Measurements from ENCODE around the gene MAD1L1.

The MAD1L1 gene

DNA sequence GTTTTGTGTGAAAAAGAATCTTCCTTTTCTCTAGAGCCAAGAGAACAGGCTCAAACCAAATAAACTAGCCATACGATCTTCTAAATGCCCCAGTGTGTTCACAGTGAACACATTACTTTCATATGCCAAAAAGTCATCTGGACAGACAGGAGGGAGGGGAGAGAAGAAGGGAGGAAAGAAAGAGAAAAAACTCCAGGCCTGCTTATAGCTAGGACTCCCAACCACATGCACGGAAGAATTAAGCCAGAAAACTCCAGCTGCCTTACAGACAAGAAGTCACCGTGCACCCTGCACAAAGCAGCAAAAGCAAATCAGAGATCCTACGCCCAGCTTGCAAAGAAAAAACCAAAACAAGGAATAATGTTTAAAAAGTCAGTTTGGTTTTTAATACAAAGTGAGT is 47.2 kb upstream of the MAD1L1 start:
- no peak overlapping the region for H4K8ac ChIP-seq (ENCODE audit: low read length)
- H3K18ac ChIP-seq (ENCODE audit: low read depth in 1 of 2, low read length in 2 of 2), result no peak overlapping the region
- H3K27ac ChIP-seq (ENCODE audit: low read length, poor library complexity, severe bottlenecking), result no peak overlapping the region
- H3K14ac ChIP-seq (ENCODE audit: low read length in 2 of 2), result no peak overlapping the region
- WGBS, result 94% methylated on average over 2 of the region's 4 CpGs
- H2BK5ac ChIP-seq (ENCODE audit: low read depth, low read length, poor library complexity, severe bottlenecking), result no peak overlapping the region
- peaks cover 30% of the 10 kb centered on the region for H3K79me1 ChIP-seq (replicated peaks; ENCODE audit: low read length, poor library complexity, severe bottlenecking)
- H2AK5ac ChIP-seq (ENCODE audit: low read length, severe bottlenecking), result no peak overlapping the region
- no peak overlapping the region for H3K4me2 ChIP-seq (ENCODE audit: low read length, poor library complexity, severe bottlenecking)
- no peak overlapping the region for H3K4ac ChIP-seq (ENCODE audit: low read depth in 1 of 2, low read length in 2 of 2)
- no peaks in the 10 kb centered on the region for H3K9me3 ChIP-seq (ENCODE audit: control insufficient read depth, low read length)
- H3K36me3 ChIP-seq (ENCODE audit: control insufficient read depth in 1 of 2, insufficient read depth in 2 of 2, low read depth in 1 of 2, low read length in 2 of 2), result peaks cover 14 to 32% of the 10 kb centered on the region in 2 experiments
- no peak overlapping the region for H3K23ac ChIP-seq (ENCODE audit: low read length in 2 of 2)
- no peaks in the 10 kb centered on the region for H3K27me3 ChIP-seq (ENCODE audit: control insufficient read depth in 1 of 2, insufficient read depth in 1 of 2, low read length in 2 of 2)
- DNase-seq, result no peak
- peaks cover 6% of the 10 kb centered on the region for H3K4me1 ChIP-seq (ENCODE audit: control insufficient read depth, insufficient read depth, low read depth, low read length)
- H2AFZ ChIP-seq (ENCODE audit: low read depth, low read length), result no peak overlapping the region
- H2BK15ac ChIP-seq (ENCODE audit: low read depth, poor library complexity, severe bottlenecking), result no peak overlapping the region
- no peak overlapping the region for H4K91ac ChIP-seq (ENCODE audit: low read length)
- H2BK12ac ChIP-seq (ENCODE audit: low read length in 2 of 2), result no peak overlapping the region
- no peak overlapping the region for H2BK120ac ChIP-seq (ENCODE audit: low read depth, low read length)
- H3K4me3 ChIP-seq (ENCODE audit: insufficient read depth in 1 of 2, low read depth in 1 of 2, low read length in 2 of 2), result no peak overlapping the region
- H3K9ac ChIP-seq (ENCODE audit: low read length), result no peak overlapping the region

DNA sequence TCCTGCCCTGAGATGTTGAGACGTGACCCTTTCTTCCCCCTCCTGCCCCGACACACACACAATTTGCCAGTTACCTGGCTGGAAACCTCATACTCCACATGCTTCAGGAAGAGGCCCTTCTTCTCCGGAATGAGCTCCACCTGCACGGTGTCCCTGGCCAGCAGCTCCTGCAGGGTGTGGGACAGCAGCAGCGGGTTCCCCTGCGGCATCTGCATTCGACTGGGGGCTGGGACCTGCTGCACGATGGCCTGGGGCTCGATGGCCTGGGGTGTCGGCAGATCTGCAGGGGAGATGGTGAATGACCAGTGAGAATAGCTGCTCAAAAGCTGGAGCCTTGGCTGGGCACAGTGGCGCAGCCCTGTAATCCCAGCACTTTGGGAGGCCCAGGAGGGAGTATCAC is 45.3 kb upstream of the MAD1L1 start:
- Histone ChIP-seq H4K91ac (ENCODE audit: low read length) (no peak overlapping the region), H3K4me1 (ENCODE audit: control insufficient read depth, insufficient read depth, low read depth, low read length) (peaks cover under 1% of the 10 kb centered on the region), H2BK5ac (ENCODE audit: low read depth, low read length, poor library complexity, severe bottlenecking) (no peak overlapping the region), H3K9me3 (ENCODE audit: control insufficient read depth, low read length) (no peaks in the 10 kb centered on the region), H2BK12ac (ENCODE audit: low read length in 2 of 2) (no peak overlapping the region), H3K36me3 (ENCODE audit: control insufficient read depth in 1 of 2, insufficient read depth in 2 of 2, low read depth in 1 of 2, low read length in 2 of 2) (peaks cover 26 to 40% of the 10 kb centered on the region in 2 experiments), H2BK120ac (ENCODE audit: low read depth, low read length) (no peak overlapping the region), H2AK5ac (ENCODE audit: low read length, severe bottlenecking) (no peak overlapping the region), H3K9ac (ENCODE audit: low read length) (no peak overlapping the region), H2AFZ (ENCODE audit: low read depth, low read length) (no peak overlapping the region), H3K23ac (ENCODE audit: low read length in 2 of 2) (no peak overlapping the region), H3K18ac (ENCODE audit: low read depth in 1 of 2, low read length in 2 of 2) (no peak overlapping the region), H3K27me3 (ENCODE audit: control insufficient read depth in 1 of 2, insufficient read depth in 1 of 2, low read length in 2 of 2) (no peaks in the 10 kb centered on the region), H4K8ac (ENCODE audit: low read length) (no peak overlapping the region), H3K4me3 (ENCODE audit: insufficient read depth in 1 of 2, low read depth in 1 of 2, low read length in 2 of 2) (no peak overlapping the region), H3K4me2 (ENCODE audit: low read length, poor library complexity, severe bottlenecking) (no peak overlapping the region), H2BK15ac (ENCODE audit: low read depth, poor library complexity, severe bottlenecking) (no peak overlapping the region), H3K4ac (ENCODE audit: low read depth in 1 of 2, low read length in 2 of 2) (no peak overlapping the region), H3K27ac (ENCODE audit: low read length, poor library complexity, severe bottlenecking) (no peak overlapping the region), H3K79me1 (replicated peaks; ENCODE audit: low read length, poor library complexity, severe bottlenecking) (peaks cover 22% of the 10 kb centered on the region), H3K14ac (ENCODE audit: low read length in 2 of 2) (no peak overlapping the region)
- 96% methylated on average over 11 of the region's 11 CpGs for whole genome bisulfite sequencing
- no peak for DNase-seq

DNA sequence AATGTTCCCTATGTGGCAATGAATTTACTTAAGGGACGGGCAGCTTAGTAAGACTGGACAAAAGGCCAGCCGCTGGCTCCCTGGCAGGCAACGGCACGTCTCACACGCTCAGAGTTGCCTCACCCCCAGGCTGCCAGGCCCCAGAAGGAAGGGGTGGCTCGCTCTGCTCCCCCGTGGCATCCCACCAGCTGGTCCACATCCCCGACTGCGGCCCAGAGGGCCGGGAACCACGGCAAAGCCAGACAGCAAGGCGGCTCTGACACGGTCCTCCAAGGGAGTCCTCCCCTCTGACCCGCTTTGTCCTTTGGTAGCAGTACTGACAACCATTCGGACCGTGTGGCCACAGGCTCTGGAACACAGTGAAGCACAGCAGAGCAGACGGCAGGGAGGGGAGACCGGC is 43.4 kb upstream of the MAD1L1 start:
- Histone ChIP-seq H2BK12ac (ENCODE audit: low read length in 2 of 2) (no peak overlapping the region), H3K79me1 (replicated peaks; ENCODE audit: low read length, poor library complexity, severe bottlenecking) (peaks cover 17% of the 10 kb centered on the region), H4K8ac (ENCODE audit: low read length) (no peak overlapping the region), H3K4me1 (ENCODE audit: control insufficient read depth, insufficient read depth, low read depth, low read length) (no peaks in the 10 kb centered on the region), H3K18ac (ENCODE audit: low read depth in 1 of 2, low read length in 2 of 2) (no peak overlapping the region), H2BK15ac (ENCODE audit: low read depth, poor library complexity, severe bottlenecking) (no peak overlapping the region), H2AFZ (ENCODE audit: low read depth, low read length) (no peak overlapping the region), H3K36me3 (ENCODE audit: control insufficient read depth in 1 of 2, insufficient read depth in 2 of 2, low read depth in 1 of 2, low read length in 2 of 2) (peaks cover 32 to 49% of the 10 kb centered on the region in 2 experiments), H3K27ac (ENCODE audit: low read length, poor library complexity, severe bottlenecking) (no peak overlapping the region), H3K27me3 (ENCODE audit: control insufficient read depth in 1 of 2, insufficient read depth in 1 of 2, low read length in 2 of 2) (no peaks in the 10 kb centered on the region), H3K4me3 (ENCODE audit: insufficient read depth in 1 of 2, low read depth in 1 of 2, low read length in 2 of 2) (no peak overlapping the region), H2AK5ac (ENCODE audit: low read length, severe bottlenecking) (no peak overlapping the region), H3K9me3 (ENCODE audit: control insufficient read depth, low read length) (no peaks in the 10 kb centered on the region), H3K14ac (ENCODE audit: low read length in 2 of 2) (no peak overlapping the region), H3K4me2 (ENCODE audit: low read length, poor library complexity, severe bottlenecking) (no peak overlapping the region), H2BK120ac (ENCODE audit: low read depth, low read length) (no peak overlapping the region), H3K9ac (ENCODE audit: low read length) (no peak overlapping the region), H4K91ac (ENCODE audit: low read length) (peak overlapping the region; percentile 7), H2BK5ac (ENCODE audit: low read depth, low read length, poor library complexity, severe bottlenecking) (no peak overlapping the region), H3K4ac (ENCODE audit: low read depth in 1 of 2, low read length in 2 of 2) (no peak overlapping the region), H3K23ac (ENCODE audit: low read length in 2 of 2) (no peak overlapping the region)
- DNase-seq, result no peak
- WGBS, result 95% methylated on average over 18 of the region's 18 CpGs

DNA sequence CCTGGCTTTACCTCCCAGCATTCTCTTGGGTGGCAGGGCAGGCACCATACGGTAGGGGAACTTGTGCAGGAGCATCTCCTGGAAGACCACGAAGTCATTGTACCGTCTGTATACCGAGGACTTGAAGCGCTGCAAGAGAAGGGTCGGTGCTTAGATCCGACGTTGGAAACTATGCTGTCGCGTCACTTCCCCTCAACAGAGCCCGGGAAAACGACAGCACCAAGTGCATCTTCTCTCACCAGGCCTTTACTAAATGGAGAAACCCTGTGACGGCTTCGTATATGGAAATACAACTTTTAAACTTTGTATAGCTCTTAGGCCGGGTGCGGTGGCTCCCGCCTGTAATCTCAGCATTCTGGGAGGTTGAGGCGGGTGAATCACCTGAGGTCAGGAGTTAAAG is 42.4 kb upstream of the MAD1L1 start:
- H3K4me3 ChIP-seq (ENCODE audit: insufficient read depth in 1 of 2, low read depth in 1 of 2, low read length in 2 of 2), result no peak overlapping the region
- no peak overlapping the region for H3K27ac ChIP-seq (ENCODE audit: low read length, poor library complexity, severe bottlenecking)
- H3K4ac ChIP-seq (ENCODE audit: low read depth in 1 of 2, low read length in 2 of 2), result no peak overlapping the region
- no peak overlapping the region for H2AK5ac ChIP-seq (ENCODE audit: low read length, severe bottlenecking)
- H3K27me3 ChIP-seq (ENCODE audit: control insufficient read depth in 1 of 2, insufficient read depth in 1 of 2, low read length in 2 of 2), result no peaks in the 10 kb centered on the region
- DNase-seq, result no peak
- peaks cover 39 to 57% of the 10 kb centered on the region in 2 experiments for H3K36me3 ChIP-seq (ENCODE audit: control insufficient read depth in 1 of 2, insufficient read depth in 2 of 2, low read depth in 1 of 2, low read length in 2 of 2)
- no peak overlapping the region for H2AFZ ChIP-seq (ENCODE audit: low read depth, low read length)
- H3K4me1 ChIP-seq (ENCODE audit: control insufficient read depth, insufficient read depth, low read depth, low read length), result peaks cover 6% of the 10 kb centered on the region
- no peak overlapping the region for H3K18ac ChIP-seq (ENCODE audit: low read depth in 1 of 2, low read length in 2 of 2)
- H3K14ac ChIP-seq (ENCODE audit: low read length in 2 of 2), result no peak overlapping the region
- no peak overlapping the region for H4K91ac ChIP-seq (ENCODE audit: low read length)
- H3K4me2 ChIP-seq (ENCODE audit: low read length, poor library complexity, severe bottlenecking), result no peak overlapping the region
- no peaks in the 10 kb centered on the region for H3K9me3 ChIP-seq (ENCODE audit: control insufficient read depth, low read length)
- H4K8ac ChIP-seq (ENCODE audit: low read length), result no peak overlapping the region
- H2BK120ac ChIP-seq (ENCODE audit: low read depth, low read length), result no peak overlapping the region
- no peak overlapping the region for H3K23ac ChIP-seq (ENCODE audit: low read length in 2 of 2)
- no peak overlapping the region for H2BK5ac ChIP-seq (ENCODE audit: low read depth, low read length, poor library complexity, severe bottlenecking)
- 94% methylated on average over 18 of the region's 18 CpGs for WGBS
- H3K9ac ChIP-seq (ENCODE audit: low read length), result no peak overlapping the region
- H2BK15ac ChIP-seq (ENCODE audit: low read depth, poor library complexity, severe bottlenecking), result peak overlapping the region; percentile 63
- no peak overlapping the region for H2BK12ac ChIP-seq (ENCODE audit: low read length in 2 of 2)
- H3K79me1 ChIP-seq (replicated peaks; ENCODE audit: low read length, poor library complexity, severe bottlenecking), result peaks cover 19% of the 10 kb centered on the region

All from mesenchymal stem cell (in vitro differentiated cells and primary cell).